Ureter (tissue), 1 donor: Measurements from ENCODE around the gene CLMN. TPM values are rescaled to one million over a fixed set of nuclear protein-coding genes. Genes with fewer than 3 reads are reported as not detected.
"Not testable (repeated sequence)": the region's sequence is repeated elsewhere in the genome, so short reads cannot be mapped to it uniquely, and the experiment has no call there.

Experiments used
- DNase-seq: peaks from one replicate; pipeline ENCODE4 v3.0.0-alpha.2; 2020; ENCODE audit warnings: low spot score
- total RNA-seq: library from RNA; stranded (reverse); gene quantifications from one replicate; pipeline ENCODE4 v1.2.4, GENCODE V29; 2023
- donor health status: DM: yes; HTN: yes; CAD: no.

The CLMN gene
- total RNA-seq, 1 donor from 2014 or later, result 91.9 TPM

- no peak for DNase-seq
Observed at GRCh38 chr14:95289323-95290010, 30.2 kb downstream of the CLMN start.

GRCh38 chr14:95288672-95289322 lies 30.9 kb downstream of the CLMN start:
- DNase-seq, result no peak

- no peak for DNase-seq
Observed at GRCh38 chr14:95287176-95287754, 32.4 kb downstream of the CLMN start.

- no peak for DNase-seq
Observed at GRCh38 chr14:95286645-95287044, 33.1 kb downstream of the CLMN start.

- no peak for DNase-seq
Observed at GRCh38 chr14:95285566-95285965, 34.1 kb downstream of the CLMN start.

GRCh38 chr14:95283802-95284201 lies 35.9 kb downstream of the CLMN start:
- DNase-seq, result not testable (repeated sequence)

- not testable (repeated sequence) for DNase-seq
Observed at GRCh38 chr14:95282986-95283380, 36.7 kb downstream of the CLMN start.

- no peak for DNase-seq
Observed at GRCh38 chr14:95282354-95282985, 37.2 kb downstream of the CLMN start.

GRCh38 chr14:95281560-95282176 lies 38.0 kb downstream of the CLMN start:
- no peak for DNase-seq

- DNase-seq, result no peak
Observed at GRCh38 chr14:95275494-95275893, 44.2 kb downstream of the CLMN start.

GRCh38 chr14:95274874-95275273 lies 44.8 kb downstream of the CLMN start:
- DNase-seq, result no peak

- no peak for DNase-seq
Observed at GRCh38 chr14:95274279-95274678, 45.4 kb downstream of the CLMN start.

GRCh38 chr14:95273001-95273978 lies 46.4 kb downstream of the CLMN start:
- DNase-seq, result no peak

GRCh38 chr14:95272057-95272456 lies 47.7 kb downstream of the CLMN start:
- no peak for DNase-seq

GRCh38 chr14:95270203-95270602 lies 49.5 kb downstream of the CLMN start:
- DNase-seq, result no peak

GRCh38 chr14:95269493-95269892 lies 50.2 kb downstream of the CLMN start:
- no peak for DNase-seq

GRCh38 chr14:95268350-95268749 lies 51.4 kb downstream of the CLMN start:
- no peak for DNase-seq

- DNase-seq, result no peak
Observed at GRCh38 chr14:95267306-95267705, 52.4 kb downstream of the CLMN start.

GRCh38 chr14:95265106-95266094 lies 54.3 kb downstream of the CLMN start:
- DNase-seq, result peak; percentile 67
